H1 (cell line): Measurements from ENCODE around the gene LRP5. TPM values are rescaled to one million over a fixed set of nuclear protein-coding genes. Genes with fewer than 3 reads are reported as not detected.

Source experiments
- ATF3 ChIP-seq: IDR thresholded peaks from 2 replicates; pipeline ENCODE4 v1.6.1; 2011; ENCODE audit warnings: low read depth, mild to moderate bottlenecking, low read length; ENCODE audit not compliant: insufficient read depth
- KDM4A ChIP-seq: IDR thresholded peaks from one replicate; pipeline ENCODE4 v1.7.1; 2012; ENCODE audit warnings: low read depth, mild to moderate bottlenecking, moderate library complexity, low read length, inconsistent platforms; ENCODE audit not compliant: severe bottlenecking
- POLR2AphosphoS5 ChIP-seq: IDR thresholded peaks from 2 replicates; pipeline ENCODE4 v1.6.1; 2011; ENCODE audit warnings: low read depth, low read length
- SIRT6 ChIP-seq: IDR thresholded peaks from one replicate; pipeline ENCODE4 v1.7.1; 2012; ENCODE audit warnings: low read length, inconsistent platforms
- polyA plus RNA-seq, 7 experiments: library from polyadenylated mRNA; depleted of rRNA in 3 of 7; stranded (reverse) in 5 of 7; unstranded in 2 of 7; fragments of >200 nt in 5 of 7; fragments of 200-250 nt in 2 of 7; gene quantifications; 1 replicate in 5 of 7; 2 replicates in 1 of 7; 4 replicates in 1 of 7; pipeline versions ENCODE4 v1.2.1 to v1.2.3, GENCODE V29; 2011 to 2013; ENCODE audit warnings: missing spikeins in 2 of 7, mixed read lengths in 2 of 7
- total RNA-seq: library from RNA; stranded (reverse); fragmentation: NEBNext Ultra II Directional; extraction: Animal tissue kit (Norgen Biotek cat#: 25700); gene quantifications from 2 replicates; pipeline ENCODE4 v1.2.1, GENCODE V29; 2021

LRP5 gene
- total and polyA plus RNA-seq, 2 of the 8 experiments (the other 6 are each of a cell fraction or from before 2014, with no cell fraction given) = 19.0 to 38.9 TPM

- TF ChIP-seq ATF3 (no peak), KDM4A (no peak), POLR2AphosphoS5 (no peak), SIRT6 (no peak)
Observed at GRCh38 chr11:68296344-68297051, 15.9 kb upstream of the LRP5 start (continued).
